Activated CD4-positive, alpha-beta T cell treated with anti-CD3 and anti-CD28 coated beads for 36 hours (primary cell): ENCODE measurements around the gene FUOM. TPM values are rescaled to one million over a fixed set of nuclear protein-coding genes. Genes with fewer than 3 reads are reported as not detected.

Experiments
- ATAC-seq: fragments of 200-7000 bp; cut with Tn5 transposase; one replicate; pipeline ENCODE4 v1.10.0; 2021; ENCODE audit warnings: mild to moderate bottlenecking, moderate library complexity
- CTCF ChIA-PET: fragments of 350-600 bp; sonication (Branson Sonifier 250); formaldehyde crosslinking; loops from one replicate; lab custom pipeline; 2021; ENCODE audit warnings: antibody characterized with exemption; lab: Charles Lee
- POLR2A ChIA-PET: fragments of 350-600 bp; sonication (Branson Sonifier 250); formaldehyde crosslinking; loops from one replicate; lab custom pipeline; 2021; ENCODE audit warnings: antibody characterized with exemption, inconsistent platforms; lab: Charles Lee
- DNase-seq: peaks from one replicate; pipeline ENCODE4 v3.0.0-alpha.2; 2020
- H3K27ac Mint-ChIP-seq: one replicate; pipeline ENCODE4 v1.8.0; 2021; ENCODE audit warnings: mixed read lengths
- H3K27me3 Mint-ChIP-seq: one replicate; pipeline ENCODE4 v1.8.0; 2021; ENCODE audit warnings: mixed read lengths
- H3K36me3 Mint-ChIP-seq: one replicate; pipeline ENCODE4 v1.8.0; 2021; ENCODE audit warnings: low read depth, mixed read lengths
- H3K4me1 Mint-ChIP-seq: one replicate; pipeline ENCODE4 v1.8.0; 2021; ENCODE audit warnings: mixed read lengths
- H3K4me3 Mint-ChIP-seq: one replicate; pipeline ENCODE4 v1.8.0; 2021; ENCODE audit warnings: mild to moderate bottlenecking, moderate library complexity, mixed read lengths
- H3K9me3 Mint-ChIP-seq: one replicate; pipeline ENCODE4 v1.8.0; 2021; ENCODE audit warnings: low read depth, mixed read lengths
- intact Hi-C, 2 experiments: fragments of 100-400 bp; cut with DNase I in 1 of 2; cut with micrococcal nuclease in 1 of 2; formaldehyde crosslinking; loops; one replicate each; pipeline versions ENCODE4 v1.14.2 to v1.15.1; 2022 to 2024; cut with DNase I, micrococcal nuclease
- total RNA-seq, 2 experiments: library from RNA; stranded (reverse); gene quantifications; one replicate each; pipeline ENCODE4 v1.2.3, GENCODE V29; 2021

The FUOM gene, protein sequence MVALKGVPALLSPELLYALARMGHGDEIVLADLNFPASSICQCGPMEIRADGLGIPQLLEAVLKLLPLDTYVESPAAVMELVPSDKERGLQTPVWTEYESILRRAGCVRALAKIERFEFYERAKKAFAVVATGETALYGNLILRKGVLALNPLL
- total RNA-seq, result 10 to 100 TPM; 28.3 to 37.0 TPM

DNA sequence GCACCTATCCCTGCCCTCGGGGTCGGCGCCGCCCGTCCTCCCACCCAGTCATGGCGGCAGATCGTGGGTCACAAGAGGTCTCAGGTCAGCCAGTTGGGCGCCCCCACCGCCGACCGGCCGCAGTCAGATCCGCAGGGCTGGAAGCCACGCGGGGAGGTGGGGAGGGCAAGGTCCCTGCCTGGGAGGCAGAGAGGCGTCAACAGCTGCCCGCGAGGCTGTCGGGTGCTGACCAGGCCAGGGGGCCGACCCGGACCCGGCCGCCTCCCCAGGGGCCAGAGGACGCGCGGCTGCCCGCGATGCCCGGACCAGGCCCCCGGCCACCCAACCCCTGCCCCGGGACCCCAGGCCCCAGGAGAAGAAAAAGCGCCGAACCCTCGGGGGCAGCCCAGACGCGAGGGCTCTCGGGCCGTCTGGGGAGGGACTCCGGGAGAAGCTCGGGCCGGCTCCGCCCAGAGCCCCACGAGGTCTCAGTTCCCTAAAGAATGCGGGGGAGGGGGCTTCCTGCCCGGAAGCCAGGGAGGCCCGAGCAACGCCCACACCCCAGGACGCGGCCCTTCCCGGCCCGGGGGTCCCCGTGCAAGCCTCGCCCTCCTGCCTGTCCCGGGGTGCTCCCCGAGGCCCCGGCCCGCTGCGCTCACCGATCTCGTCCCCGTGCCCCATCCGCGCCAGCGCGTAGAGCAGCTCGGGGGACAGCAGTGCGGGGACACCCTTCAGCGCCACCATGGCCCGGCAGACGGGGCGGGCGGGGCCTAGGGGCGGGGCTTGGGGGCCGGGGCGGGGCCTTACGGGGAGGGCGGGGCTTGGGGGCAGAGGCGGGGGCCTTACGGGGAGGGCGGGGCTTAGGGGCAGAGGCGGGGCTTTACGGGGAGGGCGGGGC, at the start of gene FUOM:
TSS of gene FUOM (minus strand) at position 735 of the 877 bp plus-strand sequence. CDS start at position 723, 12 bp downstream.
- DNase-seq (peak; percentile 87), ATAC-seq (peak; percentile 92)
- ChIA-PET POLR2A (interaction anchor here (0.6 to 1.2 kb wide), 2 partner anchors 50 to 81 kb away, joined by 3 to 4 read pairs; partner anchors contain the start of gene ADAM8), CTCF (interaction anchor here (0.6 to 1.3 kb wide), 2 partner anchors 33 to 45 kb away, joined by 3 to 5 read pairs; no protein-coding TSS in a partner anchor)
- peaks cover 7% of the 10 kb centered on the region for H3K4me1 Mint-ChIP-seq
- peak within 1 kb of the TSS; percentile 60 for H3K27ac Mint-ChIP-seq
- no peaks in the 10 kb centered on the region for H3K27me3 Mint-ChIP-seq
- H3K4me3 Mint-ChIP-seq, result peak within 1 kb of the TSS; percentile 77
- intact Hi-C loops, result loop anchor here (1.0 to 5.0 kb wide), 13 partner anchors 15 to 1050 kb away; partner anchors contain the start of genes ECHS1 (in 2 of the 2), ADAM8 (in 1 of the 2), INPP5A (in 1 of the 2) and MTG1 (in 1 of the 2)
- no peaks in the 10 kb centered on the region for H3K9me3 Mint-ChIP-seq
- peaks cover 10% of the 10 kb centered on the region for H3K36me3 Mint-ChIP-seq

DNA sequence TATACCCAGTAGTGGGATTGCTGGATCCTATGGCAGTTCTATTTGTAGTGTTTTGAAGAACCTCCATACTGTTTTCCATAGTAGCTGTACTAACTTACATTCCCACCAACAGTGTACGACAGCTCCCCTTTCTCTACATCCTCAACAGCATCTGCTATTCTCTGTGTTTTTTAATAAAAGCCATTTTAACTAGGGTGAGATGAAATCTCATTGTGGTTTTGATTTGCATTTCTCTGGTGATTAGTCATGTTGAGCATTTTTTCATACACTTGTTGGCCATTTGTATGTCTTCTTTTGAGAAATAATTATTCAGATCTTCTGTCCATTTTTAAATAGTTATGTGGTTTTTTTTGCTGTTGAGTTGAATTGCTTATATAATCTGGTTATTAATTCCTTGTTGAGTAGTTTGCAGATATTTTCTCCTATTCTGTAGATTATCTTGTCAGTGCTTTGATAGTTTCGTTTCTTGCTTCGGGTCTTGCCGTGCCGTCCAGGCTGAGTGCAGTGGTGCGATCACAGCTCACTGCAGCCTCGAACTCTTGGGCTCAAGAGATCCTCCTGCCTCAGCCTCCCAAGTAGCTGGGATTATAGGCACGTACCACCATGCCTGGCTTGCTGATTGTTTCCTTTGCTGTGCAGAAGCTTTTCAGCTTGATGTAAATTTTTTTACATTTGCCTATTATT, 48.2 kb upstream of the FUOM start:
- Mint-ChIP-seq H3K36me3 (peaks cover 67% of the 10 kb centered on the region), H3K27me3 (no peaks in the 10 kb centered on the region), H3K27ac (peak overlapping the region; percentile 12), H3K4me1 (peaks cover 45% of the 10 kb centered on the region), H3K9me3 (peaks cover 12% of the 10 kb centered on the region), H3K4me3 (no peak overlapping the region)
- intact Hi-C loops, result no loop called here
- ChIA-PET POLR2A (no interaction called here), CTCF (no interaction called here)
- DNase-seq (no peak), ATAC-seq (peak; percentile 65)

DNA sequence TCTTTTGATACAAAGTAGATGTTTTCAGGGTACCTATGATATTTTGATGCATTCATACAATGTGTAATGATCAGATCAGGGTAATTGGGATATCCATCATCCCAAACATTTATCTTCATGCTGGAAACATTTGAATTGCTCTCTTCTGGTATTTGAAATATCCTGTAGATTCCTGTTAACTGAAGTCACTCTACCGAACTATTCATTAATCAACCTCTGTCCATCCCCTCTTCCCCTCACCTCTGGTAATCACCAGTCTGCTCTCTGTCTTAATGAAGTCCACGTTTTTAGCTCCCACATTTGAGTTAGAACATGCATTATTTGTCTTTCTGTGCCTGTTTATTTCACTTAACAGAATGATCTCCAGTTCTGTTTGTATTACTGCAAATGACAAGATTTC, 47.5 kb upstream of the FUOM start:
- Mint-ChIP-seq H3K4me3 (no peak overlapping the region), H3K27ac (peak overlapping the region; percentile 12), H3K36me3 (peaks cover 63% of the 10 kb centered on the region), H3K9me3 (peaks cover 8% of the 10 kb centered on the region), H3K27me3 (no peaks in the 10 kb centered on the region), H3K4me1 (peaks cover 53% of the 10 kb centered on the region)
- ChIA-PET CTCF (no interaction called here), POLR2A (interaction anchor here (0.6 kb wide), 1 partner anchor 182 kb away, joined by 3 read pairs; no protein-coding TSS in a partner anchor)
- intact Hi-C loops, result no loop called here
- ATAC-seq (no peak), DNase-seq (no peak)

DNA sequence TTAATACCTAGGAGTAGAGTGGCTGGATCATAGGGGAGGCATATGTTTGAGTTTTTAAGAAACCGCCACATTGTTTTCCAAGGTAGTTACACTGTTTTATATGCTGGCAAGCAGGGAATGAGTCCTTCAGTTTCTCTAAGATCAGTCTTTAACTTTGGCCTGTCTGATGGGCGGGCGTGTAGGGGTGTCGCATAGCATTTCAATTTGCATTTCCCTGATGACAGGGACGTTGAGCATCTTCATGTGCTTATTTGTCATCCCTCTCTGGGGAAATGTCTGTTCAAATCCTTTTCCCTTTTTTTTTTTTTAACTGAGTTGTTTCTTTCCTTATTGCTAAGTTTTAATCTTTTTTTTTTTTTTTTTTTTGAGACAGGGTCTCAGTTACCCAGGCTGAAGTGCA, 46.0 kb upstream of the FUOM start:
- ChIA-PET POLR2A (no interaction called here), CTCF (no interaction called here)
- intact Hi-C loops, result no loop called here
- no peak for DNase-seq
- Mint-ChIP-seq H3K27me3 (no peaks in the 10 kb centered on the region), H3K4me1 (peaks cover 54% of the 10 kb centered on the region), H3K9me3 (peaks cover 2% of the 10 kb centered on the region), H3K27ac (no peak overlapping the region), H3K4me3 (no peak overlapping the region), H3K36me3 (peaks cover 59% of the 10 kb centered on the region)
- ATAC-seq, result no peak

DNA sequence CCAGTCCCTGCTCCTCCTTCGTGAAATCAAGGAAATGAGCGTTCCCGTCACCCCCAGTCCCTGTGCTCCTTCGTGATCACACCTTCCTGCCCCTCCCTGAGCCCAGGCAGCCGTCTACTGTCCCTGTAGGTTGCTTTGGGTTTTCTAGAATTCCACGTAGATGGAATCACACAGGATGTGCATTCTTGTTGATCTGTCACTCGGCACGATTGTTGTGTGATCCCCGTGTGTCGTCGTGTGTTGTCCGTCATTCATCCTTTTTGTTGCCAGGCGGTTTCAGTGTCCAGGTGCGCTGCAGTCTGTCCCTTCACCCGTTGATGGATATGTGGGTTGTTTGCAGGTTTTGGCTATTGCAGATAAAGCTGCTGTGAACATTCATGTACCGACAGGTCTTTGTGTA, 45.5 kb upstream of the FUOM start:
- Mint-ChIP-seq H3K27ac (no peak overlapping the region), H3K36me3 (peaks cover 59% of the 10 kb centered on the region), H3K4me3 (no peak overlapping the region), H3K4me1 (peaks cover 51% of the 10 kb centered on the region), H3K9me3 (peaks cover 2% of the 10 kb centered on the region), H3K27me3 (no peaks in the 10 kb centered on the region)
- CTCF ChIA-PET, result no interaction called here
- no peak for ATAC-seq
- intact Hi-C loops, result no loop called here
- POLR2A ChIA-PET, result no interaction called here
- no peak for DNase-seq

DNA sequence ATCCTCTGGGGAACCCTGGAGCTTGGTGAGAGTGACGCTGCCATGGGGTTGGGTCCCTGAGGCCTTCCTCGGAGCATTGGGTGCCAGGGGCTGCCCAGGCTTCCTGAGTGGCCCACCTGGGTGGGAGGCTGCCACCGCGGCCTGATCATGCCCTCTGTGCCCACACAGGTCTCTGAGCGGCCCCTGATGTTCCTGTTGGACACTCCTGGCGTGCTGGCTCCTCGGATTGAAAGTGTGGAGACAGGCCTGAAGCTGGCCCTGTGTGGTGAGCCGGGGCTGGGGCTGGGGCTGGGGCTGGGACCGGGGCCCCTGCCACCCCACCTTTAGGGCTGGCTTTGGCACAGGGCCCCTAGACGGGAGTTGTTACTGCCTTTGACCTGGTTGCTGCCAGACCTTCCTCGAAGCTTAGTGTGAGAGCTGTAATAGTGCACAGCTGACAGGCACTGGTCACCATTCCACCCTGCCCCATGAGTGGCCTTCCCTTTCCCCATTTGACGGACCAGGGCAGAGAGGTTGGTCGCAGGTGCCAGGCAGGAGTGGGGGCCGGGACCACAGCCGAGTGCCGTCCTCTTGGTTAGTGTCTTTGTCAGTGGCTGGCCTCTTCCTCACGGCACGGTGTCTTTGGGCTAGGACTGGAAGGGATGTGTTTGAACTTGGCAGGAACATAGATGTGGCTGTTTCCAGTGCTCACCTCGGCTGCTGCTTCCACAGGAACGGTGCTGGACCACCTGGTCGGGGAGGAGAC, 44.3 kb upstream of the FUOM start:
- DNase-seq (no peak), ATAC-seq (no peak)
- Mint-ChIP-seq H3K9me3 (no peaks in the 10 kb centered on the region), H3K4me1 (peaks cover 50% of the 10 kb centered on the region), H3K27ac (no peak overlapping the region), H3K27me3 (no peaks in the 10 kb centered on the region), H3K36me3 (peaks cover 58% of the 10 kb centered on the region), H3K4me3 (no peak overlapping the region)
- ChIA-PET CTCF (no interaction called here), POLR2A (no interaction called here)
- intact Hi-C loops, result no loop called here

DNA sequence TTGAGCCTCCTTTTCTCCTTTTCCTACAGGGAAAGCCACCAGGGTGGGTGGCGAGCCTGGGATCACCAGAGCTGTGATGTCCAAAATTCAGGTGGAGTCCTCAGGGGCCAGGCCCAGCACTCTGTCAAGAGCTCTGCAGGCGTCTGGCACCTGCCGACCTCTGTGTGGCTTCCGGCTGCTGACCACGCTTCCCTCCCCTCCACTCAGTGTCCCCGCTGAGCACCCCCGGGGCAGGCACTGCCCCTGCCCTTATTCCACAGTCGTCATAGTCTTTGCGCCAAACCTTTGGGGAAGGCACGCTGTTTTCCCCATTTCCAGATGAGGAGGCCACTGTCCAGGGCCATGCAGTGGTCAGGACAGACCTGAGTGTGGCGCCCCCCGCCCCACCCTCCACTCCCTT, 43.7 kb upstream of the FUOM start:
- Mint-ChIP-seq H3K27ac (peak overlapping the region; percentile 56), H3K27me3 (no peaks in the 10 kb centered on the region), H3K36me3 (peaks cover 57% of the 10 kb centered on the region), H3K9me3 (no peaks in the 10 kb centered on the region), H3K4me1 (peaks cover 48% of the 10 kb centered on the region), H3K4me3 (no peak overlapping the region)
- DNase-seq (no peak), ATAC-seq (no peak)
- ChIA-PET POLR2A (no interaction called here), CTCF (no interaction called here)
- intact Hi-C loops, result no loop called here

DNA sequence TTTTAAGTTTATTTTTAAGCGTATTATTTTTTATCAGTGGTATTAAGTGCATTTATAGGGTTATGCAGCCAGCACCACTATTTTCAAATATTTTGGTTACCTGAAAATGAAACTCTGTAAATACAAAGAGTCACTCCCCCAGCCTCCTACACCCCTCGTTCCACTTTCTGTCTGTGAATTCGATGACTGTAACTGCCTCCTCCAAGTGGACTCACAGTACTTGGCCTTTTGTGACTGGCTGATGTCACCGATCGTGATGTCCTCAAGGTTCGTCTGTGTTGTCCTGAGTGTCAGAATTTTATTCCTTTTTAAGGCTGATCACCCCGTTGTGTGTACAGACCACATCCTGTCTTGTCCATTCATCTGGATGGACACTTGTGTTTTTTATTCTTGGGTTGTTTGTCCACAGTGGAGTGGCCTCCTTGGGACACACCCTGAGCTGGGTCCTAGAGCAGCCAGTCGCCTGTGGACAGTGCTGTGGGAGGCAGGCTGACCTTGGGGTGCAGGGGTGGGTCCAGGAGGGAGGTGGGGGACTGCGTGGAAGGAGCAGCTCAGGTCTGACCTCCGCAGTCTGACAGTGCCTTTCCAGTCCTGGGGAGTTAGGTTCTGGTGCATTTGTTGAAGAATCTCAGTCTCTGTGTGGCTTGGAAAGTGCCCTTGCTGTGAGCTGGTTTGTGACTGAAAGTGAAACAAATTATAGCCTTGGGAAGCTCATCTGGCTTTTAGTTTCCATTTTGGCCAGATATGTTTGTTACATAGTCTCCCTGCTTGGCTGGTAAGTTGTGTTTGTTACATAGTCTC, 43.0 kb upstream of the FUOM start:
- Mint-ChIP-seq H3K27ac (peak overlapping the region; percentile 56), H3K9me3 (no peaks in the 10 kb centered on the region), H3K27me3 (no peaks in the 10 kb centered on the region), H3K4me1 (peaks cover 49% of the 10 kb centered on the region), H3K4me3 (no peak overlapping the region), H3K36me3 (peaks cover 52% of the 10 kb centered on the region)
- CTCF ChIA-PET, result no interaction called here
- intact Hi-C loops, result no loop called here
- DNase-seq (no peak), ATAC-seq (peak; percentile 59)
- POLR2A ChIA-PET, result no interaction called here

DNA sequence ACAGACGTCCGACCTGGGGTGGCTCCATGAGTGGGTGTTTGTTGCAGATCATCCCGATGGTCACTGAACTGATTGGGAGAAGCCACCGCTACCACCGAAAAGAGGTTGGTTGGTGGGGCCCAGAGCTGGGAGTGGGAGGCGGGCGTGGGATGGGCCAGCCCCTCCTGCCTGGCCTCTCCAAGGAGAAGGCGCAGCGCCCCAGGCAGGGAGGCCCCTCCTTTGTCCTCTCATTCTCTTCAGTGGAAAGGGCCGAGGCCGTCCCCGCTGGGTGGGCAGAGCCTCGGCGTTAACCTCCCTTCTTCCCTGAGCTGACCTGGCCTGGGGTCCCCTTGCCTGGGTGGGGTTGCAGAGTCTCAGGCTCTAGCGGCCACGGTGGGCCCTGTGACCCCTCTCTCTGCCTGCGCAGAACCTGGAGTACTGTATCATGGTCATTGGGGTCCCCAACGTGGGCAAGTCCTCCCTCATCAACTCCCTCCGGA, 41.3 kb upstream of the FUOM start:
- Mint-ChIP-seq H3K4me1 (peaks cover 45% of the 10 kb centered on the region), H3K27ac (no peak overlapping the region), H3K36me3 (peaks cover 51% of the 10 kb centered on the region), H3K9me3 (no peaks in the 10 kb centered on the region), H3K4me3 (no peak overlapping the region), H3K27me3 (no peaks in the 10 kb centered on the region)
- intact Hi-C loops, result no loop called here
- ATAC-seq (no peak), DNase-seq (no peak)
- ChIA-PET POLR2A (no interaction called here), CTCF (interaction anchor here (1.3 kb wide), 1 partner anchor 40 kb away, joined by 3 read pairs; no protein-coding TSS in a partner anchor)

DNA sequence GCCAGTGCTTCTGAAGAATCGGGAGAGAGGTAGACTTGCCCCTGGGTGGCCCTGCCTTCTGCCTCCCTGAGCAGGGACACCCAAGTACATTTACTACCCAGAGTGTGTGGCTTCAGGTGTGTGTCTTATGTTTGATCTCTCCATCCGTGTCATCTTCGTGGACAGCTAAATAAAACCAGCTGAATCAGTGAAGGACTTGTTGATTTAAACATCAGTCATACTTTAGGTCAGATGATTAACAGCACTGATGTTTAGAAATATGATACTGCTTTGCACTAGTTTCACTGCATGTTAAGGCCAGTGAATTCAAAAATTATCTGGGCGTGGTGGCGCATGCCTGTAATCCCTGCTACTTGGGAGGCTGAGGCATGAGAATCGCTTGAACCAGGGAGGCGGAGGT, 40.1 kb upstream of the FUOM start:
- no peak overlapping the region for H3K4me3 Mint-ChIP-seq
- no peaks in the 10 kb centered on the region for H3K27me3 Mint-ChIP-seq
- peaks cover 48% of the 10 kb centered on the region for H3K4me1 Mint-ChIP-seq
- H3K9me3 Mint-ChIP-seq, result no peaks in the 10 kb centered on the region
- CTCF ChIA-PET, result interaction anchor here (1.3 kb wide), 1 partner anchor 41 kb away, joined by 3 read pairs; no protein-coding TSS in a partner anchor
- intact Hi-C loops, result no loop called here
- H3K27ac Mint-ChIP-seq, result peak overlapping the region; percentile 19
- peaks cover 44% of the 10 kb centered on the region for H3K36me3 Mint-ChIP-seq
- no peak for DNase-seq
- no peak for ATAC-seq
- POLR2A ChIA-PET, result no interaction called here
